Retina (tissue), 1 donor: ENCODE measurements around the gene GSTO2.

ENCODE experiments used
- DNase-seq: peaks from one replicate; pipeline ENCODE4 v3.0.0-alpha.2; 2016

The GSTO2 gene

DNA sequence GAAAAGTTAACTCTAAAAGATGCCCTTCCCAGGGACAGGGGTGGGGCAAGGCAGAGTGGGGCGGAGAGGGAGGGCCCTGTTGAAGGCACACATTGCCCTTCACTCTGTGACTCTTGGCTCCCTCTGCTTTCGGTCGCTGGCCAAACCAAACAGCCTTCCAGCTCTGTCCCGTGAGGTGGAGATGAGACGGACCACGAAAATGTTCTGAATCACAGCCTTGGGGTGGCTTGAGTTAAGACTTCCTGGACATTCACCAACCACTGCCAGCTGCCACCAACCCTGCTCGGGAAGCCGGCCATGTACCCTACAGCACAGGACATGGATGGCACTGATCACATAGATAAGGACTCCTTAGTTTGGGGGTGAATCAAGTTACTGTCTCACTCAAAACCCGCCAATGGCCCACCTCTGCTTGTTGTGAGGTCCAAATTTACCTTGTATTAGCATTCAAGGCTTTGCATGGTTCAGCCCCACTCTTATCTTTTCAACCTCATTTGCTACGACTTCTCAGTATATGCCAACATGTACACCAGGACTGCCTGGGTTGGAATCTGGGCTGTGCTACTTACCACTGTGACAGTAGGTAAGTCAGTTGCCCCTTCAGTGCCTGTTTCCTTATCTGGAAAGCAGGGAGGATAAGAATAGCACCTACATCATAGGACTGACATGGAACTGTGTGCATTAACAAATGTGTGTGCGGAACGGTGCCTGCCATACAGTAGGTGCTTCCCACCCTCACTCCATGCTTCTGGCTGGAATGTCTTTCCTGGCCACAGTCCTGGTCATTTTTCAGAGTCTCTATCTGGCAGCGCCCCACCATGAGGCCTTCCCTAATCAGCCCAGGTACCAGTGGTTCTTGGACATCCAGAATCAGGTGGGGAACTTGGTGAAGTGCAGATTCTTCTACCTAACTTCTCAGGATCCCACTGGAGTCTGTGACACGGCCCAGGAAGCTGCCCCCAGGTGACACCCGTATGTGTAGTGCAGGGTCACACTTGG is 41.3 kb downstream of the GSTO2 start:
- no peak for DNase-seq

DNA sequence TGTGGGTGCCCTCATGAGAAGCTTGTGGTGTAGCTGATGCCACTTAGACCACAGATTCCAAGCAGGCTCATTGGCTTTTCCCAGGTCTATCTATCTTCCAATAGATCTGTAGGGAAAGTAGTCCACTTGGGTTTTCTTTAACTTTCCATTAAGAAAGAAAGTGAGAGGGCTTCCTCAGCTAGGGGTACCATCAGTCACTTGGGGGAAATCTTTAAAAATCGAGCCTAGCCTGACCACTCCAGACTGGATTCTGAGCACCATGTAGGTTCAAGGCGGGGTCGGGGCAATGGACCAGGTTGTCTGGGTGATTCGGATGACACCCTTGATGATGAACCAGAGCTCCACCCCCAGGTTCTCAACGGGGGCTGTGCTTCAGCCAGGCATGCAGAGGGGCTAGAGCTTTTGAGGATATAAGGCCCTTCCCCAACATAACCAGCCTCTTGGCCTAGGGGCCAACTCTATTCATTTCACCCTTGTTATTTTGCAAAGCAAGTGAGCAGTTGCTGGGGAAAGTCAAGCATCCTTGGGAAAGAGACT is 42.3 kb downstream of the GSTO2 start:
- DNase-seq: no peak

DNA sequence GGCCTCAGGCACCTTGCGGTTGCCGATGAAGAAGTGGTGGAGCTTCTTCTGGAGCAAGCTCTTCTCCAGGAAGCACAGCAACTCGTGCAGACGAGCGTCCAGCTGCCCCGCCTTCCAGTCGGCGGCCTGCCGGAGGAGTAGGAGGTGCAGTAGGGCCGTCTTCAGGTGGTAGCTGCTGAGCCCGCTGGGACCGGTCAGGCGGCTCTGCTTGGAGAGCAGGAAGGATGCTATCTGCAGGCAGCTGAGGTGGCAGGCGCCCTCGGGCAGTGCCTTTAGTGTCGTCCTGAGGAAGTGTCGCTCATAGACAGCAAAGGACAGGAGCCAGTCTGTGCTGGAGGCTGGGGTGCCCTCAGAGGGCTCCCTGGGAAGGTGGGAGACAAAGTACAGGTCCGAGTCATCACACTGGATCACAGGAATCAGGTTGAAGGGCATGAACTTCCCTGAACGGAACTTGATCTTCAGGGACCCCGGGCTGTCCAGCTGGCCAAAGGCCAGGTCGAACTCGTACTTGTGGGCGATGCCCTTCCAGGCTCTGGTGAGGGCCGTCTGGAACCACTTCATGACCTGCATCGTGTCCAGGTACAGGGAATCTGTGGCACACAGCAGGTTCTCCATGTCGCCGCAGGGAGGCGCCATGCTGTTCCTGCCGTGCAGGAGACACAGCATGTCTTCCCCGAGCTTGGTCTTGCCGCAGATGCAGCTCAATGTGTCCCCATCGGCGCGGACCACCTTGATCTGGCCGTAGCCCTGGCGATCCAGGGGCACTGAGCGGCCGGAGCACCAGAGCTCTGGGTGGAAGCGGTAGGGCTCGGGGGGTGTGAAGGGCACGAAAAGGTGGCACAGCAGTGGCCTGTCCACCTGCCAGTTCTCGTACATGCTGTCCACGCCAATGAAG is 45.9 kb downstream of the GSTO2 start:
- no peak for DNase-seq

DNA sequence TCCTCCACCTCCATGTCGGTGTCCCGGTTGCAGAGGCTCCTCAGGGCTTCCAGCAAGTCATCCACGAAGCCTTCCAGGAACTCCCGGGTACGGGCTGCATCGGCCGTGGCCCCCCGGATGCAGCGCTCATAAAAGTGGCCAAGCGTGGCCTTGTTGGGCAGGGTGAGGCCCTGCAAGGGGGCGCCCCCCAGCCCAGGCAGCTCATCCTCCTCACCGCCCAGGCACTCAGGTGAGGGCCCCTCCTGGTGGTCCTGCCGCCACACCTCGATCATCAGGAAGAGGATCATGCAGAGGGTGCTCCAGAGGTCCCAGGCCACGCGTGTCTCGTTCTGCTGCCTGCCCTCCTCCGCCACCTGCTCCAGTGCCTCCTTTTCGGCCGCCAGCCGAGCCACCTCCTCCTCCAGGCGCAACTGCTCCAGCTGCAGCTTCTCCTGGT is 46.5 kb downstream of the GSTO2 start:
- DNase-seq: no peak

DNA sequence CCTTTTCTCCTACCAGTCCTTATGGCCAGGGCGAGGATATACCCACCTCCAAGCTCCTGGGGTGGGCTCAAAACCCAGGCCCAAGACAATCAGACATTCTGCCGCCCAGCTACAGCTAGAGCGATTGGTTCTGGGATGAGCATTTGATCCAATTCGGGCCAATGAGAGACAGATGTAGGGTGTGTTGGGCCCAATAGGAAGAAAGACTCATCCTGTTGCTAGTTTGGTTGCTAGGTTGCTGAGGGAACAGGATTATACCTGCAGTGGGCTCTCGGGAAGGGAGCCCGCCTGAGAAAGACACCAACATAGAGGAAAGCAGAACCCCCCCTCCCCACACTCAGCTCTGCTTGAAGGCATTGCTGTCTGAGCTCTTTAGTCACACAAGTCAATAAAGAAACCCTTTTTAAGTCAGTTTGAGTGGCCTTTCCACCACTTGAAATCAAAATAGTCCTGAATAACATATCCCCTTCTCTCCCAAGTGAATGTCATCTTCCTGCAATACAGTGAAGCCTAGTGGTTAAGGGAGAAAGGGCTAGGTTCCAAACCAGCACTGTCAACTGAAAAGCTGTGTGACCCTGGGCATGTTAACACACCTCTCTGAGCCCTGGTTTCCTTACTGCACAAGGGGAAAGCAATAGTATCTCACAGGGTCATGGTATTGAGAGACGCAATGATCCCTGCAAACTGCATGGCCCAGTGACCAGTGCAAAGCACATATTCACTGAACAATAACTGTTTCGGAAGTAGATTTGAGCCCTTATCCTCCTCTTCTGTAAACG is 47.5 kb downstream of the GSTO2 start:
- DNase-seq: no peak

DNA sequence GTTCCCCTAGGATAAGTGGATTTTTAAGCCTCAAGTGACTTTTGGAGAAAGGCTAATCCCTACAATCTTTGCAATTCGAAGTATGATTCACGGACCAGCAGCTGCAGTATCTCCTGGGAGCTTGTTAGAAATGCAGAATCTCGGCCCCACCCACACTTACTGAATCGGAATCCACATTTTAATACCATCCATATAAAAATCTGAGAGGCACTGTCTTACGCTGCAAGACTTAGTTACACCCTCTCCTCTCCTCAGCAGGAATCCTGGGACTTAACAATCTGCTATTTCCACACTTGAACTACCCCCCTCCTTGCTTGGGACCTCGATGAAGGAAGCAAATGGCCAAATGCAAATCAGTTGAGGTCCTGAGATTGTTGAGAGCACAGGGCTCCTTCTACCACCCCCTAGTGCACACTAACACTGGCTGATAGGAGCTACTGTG is 48.3 kb downstream of the GSTO2 start:
- no peak for DNase-seq

DNA sequence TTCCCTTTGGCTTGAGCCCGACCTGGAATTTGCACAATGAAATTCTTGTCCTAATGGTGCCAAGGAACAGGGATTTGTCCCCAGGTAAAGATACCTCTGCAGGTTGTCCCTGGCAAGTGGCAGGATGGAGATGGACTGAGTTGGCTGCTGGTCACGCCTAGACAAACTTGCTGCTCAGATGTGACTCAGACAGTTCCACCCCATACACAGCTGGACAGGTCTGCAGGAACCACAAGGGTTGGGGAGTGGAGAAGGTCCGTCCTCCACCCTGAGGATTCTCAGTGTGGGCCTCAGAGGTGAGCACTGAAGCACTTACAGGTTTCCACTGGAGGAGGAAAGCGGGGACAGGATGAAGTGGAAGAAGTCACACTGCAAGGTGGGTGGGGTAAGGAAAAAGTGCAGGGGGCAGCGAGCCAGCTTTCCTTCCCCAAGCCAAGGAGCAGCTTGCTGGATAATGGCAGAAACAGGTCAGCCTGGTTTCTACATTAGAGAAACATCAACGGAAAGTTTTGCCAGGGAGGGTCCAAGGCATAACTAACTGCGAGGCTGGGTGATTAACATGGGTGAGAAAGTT is 48.8 kb downstream of the GSTO2 start:
- no peak for DNase-seq

DNA sequence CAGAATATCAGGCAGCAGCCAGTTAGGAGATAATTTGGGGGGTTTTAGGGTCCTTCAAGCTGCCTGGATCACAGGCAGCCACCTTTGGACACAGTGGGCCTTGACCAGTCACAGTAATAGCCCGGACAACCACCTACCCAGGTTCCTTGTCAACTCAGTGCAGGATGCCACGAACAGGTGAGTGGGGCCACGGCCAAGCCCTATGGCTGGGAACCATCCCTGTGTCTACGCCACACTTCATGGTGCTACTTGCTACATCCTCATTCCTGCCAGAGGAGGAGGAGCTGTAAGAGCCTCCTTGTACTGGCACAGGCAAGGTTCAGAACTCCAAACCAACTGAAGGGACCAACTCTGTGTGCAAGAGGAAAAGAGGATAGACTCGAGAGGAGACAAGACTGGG is 49.3 kb downstream of the GSTO2 start:
- DNase-seq: no peak

DNA sequence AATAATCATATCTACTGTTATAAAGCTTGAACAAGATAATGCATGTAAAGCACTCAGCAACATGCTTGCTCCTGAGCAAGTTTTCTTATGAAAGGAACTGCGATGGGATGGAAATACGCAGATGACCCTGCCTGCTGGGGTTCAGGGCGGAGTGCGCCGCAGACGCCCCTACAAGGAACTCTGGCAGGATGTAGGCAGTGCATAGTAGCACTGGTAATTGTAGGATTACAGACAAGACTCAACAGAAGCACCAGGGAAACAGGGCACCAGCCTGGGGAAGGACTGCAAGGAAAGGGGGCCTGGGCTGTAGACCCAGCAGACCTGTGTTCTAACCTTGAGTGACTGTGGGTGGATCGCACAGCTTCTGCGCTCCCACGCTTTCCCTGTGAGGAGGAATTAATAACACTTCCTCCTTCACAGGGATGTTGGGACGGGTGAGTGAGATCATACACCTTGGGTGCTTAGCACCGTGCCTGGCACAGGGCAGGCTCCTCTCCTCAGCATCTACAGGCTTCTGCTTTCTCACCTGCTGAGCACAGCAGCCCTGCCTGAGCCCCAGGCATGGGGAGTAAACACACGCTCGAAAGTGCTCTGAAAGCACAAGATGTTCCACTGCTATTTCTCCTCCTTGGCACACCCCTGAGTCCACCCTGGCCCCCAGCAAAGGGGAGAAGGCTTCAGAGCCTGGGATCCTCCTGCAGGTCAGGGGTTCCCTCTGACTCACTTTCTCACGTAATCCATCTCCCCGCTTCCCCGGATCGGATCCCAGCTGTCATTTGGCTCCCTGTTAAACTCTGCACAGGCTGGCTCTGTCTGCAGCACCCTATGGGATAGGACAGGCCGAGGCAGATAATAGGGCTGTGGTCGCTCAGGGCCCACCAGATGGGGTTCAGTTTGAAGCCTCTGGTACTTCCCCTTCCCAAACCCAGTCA is 50.1 kb downstream of the GSTO2 start:
- no peak for DNase-seq

DNA sequence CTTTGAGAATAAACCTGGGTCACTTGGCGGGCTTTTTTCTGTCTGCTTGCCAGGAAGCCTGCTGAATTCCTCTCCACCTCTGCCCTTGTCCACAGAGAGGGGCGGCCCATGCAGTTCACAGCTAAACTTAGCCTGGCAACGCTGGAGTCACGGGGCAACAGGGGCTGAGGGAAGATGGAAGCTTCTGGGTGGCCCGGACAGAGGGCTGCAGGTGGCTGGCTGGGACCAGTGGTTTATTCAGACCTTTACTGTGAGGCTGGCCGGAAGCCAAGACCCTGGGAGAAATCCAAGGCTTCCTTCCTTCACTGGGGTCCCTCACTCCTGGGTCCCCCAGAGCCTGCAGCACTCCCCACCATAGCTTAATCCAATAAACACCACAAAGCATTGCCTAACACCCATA is 52.2 kb downstream of the GSTO2 start:
- DNase-seq: no peak

DNA sequence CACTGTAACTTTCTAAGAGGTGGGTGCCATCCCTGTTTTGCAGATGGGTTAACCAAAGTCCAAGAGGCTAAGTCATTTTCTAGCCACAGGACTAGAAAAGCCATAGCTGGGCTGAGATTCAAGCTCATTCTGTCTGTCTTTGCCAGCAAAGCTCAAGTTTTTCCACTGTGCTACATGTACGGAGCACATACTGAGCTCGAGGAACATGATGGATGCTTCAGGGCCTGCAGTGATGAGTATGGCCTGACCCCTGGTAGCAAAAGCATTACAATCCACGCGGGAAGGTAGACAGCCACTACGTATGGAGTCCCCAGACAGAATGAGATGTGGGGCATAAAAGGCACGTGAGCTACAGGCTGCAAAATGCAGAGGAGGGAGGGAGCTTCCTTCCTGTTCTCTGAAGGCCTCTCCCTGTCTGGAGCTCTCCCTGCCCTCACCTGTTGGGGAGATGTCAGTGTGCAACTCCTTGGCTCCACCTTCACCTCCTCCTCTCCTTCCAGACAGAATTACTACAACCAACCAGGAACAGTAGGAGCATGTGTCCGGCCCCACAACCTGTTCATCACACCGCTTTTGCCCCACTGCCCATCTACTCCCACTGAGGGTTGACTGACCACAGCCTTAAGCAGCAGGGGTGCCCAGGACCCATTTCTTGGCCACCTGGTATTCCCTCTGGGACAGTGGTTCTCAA is 52.9 kb downstream of the GSTO2 start:
- no peak for DNase-seq

DNA sequence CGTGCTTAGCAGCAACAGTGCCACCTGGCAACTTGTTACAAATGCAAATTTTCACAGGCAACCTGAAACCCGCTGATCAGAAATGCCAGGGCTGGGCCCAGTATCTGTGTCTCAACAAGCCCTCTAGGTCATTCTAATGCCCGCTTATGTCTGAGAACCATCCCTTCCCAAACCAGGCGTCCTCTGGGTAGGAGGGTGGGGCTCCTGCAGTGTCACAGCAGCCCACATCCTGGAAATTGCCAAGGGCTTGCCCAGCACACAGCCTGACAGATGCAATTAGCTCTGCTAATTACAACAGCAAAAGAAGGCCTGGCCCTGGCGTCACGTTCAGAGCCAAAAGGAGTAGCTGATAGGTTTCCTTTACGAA is 53.4 kb downstream of the GSTO2 start:
- DNase-seq: no peak

DNA sequence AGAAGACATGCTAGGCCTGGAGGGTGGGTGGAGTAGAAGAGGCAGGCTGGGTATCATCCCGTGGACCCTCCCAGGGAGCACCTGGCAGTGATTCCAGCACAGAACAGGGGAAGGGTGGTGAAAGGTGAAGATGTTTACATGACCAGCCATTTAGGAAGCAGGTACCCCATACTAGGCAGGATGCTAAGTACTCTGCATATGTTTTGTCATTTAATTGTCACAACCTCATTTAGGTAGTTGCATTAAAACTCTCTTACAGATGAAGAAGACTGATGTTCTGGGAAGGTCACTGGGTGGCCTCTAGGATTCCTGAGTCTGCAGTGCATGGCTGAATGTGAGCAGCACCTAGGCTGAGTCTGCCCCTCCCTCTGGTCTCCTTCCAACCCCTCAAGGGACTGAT is 54.1 kb downstream of the GSTO2 start:
- no peak for DNase-seq

DNA sequence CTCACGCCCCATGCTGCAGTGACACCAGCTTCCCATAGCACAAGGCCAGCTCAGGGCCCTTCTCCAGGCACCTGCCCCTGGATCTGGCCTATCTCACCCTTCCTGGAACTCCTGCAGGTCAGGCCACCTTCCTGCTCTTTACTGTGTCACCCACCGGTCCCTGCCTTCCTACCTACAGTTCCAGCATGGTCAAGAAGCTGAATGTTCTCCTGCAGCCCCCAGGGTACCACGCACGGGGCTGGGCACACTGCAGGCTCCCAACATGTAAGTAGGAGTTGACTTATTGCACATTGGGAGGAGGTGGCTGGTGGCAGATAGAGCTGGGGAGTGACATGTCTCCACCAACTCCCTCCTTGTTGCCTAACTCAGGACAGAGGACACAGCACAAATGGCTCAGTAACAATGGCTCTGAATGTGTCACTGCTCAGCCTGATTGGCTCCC is 54.8 kb downstream of the GSTO2 start:
- DNase-seq: no peak

DNA sequence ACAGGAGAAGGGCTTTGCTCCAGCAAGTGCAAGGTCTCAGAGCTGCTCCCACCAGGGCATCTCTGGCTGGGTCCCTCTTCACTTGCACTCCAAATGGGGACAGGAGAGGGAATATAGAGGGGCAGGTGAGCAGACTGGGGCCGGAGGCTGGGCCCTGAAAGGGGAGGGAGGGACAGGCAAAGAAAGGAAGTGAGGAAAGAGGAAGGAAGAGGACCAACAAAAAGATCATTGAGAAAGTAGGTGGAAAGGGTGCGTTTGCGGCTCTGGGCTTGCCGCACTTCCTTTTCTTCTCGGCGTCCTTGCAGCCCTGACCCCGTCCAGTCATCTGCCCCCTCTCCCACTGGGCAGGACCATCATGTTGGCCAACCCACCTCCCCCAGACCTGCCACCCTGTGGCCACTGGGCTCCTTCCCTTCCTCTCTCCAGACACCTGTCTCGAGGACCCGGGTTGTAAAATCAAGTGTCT is 55.3 kb downstream of the GSTO2 start:
- no peak for DNase-seq

DNA sequence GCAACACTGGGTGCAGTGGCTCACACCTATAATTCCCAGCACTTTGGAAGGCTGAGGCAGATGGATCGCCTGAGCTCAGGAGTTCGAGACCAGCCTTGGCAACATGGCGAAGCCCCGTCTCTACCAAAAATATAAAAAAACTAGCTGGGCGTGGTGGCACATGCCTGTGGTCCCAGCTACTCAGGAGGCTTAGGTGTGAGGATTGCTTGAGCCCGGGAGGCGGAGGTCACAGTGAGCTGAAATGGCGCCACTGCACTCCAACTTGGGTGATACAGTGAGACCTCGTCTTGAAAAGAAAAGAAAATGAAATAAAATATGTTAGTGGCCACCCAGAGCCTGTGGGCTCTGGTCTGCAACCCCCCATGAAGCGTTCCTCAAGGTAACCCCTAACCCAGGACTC is 55.9 kb downstream of the GSTO2 start:
- DNase-seq: no peak

DNA sequence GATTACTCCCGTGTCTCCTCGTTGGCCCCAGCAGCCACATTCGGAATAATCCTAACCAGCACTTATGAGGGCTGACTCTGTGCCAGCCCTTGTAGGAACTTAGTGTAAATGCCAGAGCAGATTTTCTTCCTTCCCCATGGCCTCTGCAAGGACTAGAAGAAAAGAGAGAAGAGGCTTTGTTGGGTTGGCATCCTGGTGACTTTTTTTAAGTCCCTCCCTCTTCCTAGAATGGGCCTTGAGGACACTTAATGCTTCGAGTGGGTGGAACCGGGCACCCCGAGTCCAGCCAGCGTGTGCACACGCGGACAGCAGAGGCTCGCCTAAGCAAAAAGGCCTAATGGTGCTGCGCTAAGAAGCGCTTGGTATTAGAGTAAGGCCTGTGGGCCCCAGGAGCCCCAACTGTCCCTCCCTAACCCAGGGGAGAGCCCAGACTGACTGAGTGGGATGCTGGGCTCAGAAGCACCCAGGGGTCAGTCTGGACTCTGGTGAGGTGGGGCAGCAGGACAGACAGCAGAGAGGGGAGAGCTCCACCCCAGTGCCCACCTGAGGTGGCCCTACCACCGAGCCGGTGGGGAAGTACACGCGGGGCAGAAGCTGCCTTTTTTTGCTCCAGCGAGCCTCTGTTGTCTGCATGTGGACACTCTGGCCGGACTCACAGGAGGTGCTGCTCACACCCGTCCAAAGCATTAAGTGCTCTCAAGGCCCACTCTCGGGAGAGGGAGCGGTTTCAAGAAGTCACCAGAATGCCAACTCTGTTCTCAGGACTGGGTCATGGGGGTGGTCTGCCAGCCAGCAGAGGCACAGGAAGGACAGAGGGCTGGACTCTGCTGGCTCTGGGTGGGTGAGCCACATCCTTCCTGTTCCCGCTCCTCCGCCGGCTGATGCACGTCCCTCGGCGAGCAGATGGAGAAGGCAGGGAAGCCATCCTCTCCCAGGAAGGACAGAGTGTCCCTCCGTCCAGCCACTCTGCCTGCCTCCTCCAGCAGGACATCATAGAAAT is 56.8 kb downstream of the GSTO2 start:
- DNase-seq: no peak

DNA sequence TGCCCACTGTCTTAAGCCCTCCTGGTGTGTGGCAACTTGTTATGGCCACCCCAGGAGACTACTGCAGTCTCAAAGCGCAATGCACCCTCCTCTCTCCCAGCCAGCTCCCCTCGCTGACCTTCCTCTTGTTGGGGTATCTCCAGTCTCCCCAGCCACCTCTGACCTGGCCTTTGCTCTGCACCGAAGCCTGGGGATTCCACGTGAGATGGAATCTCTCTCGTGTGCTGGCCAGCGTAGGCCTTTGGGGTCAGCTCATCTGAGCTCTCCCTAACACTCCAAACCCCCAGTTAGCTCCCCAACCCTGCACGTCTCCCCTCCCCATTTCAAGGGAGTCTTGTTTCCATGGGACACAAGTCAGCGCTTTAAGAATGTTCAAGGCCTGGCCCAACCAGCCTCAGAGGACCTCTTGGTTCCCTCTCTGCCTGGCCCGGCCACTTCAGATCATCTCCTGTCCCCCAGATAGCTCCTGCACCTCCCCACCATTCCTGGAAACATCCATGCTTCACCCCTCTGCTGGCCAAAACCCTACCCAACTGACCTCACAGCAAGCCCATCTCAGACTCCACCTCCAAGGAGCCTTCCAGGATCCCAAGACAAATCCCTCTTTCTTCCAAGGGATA is 58.1 kb downstream of the GSTO2 start:
- peak; percentile 35 for DNase-seq
